HepG2 (cell line): Measurements from ENCODE around the gene RPL3. TPM values are rescaled to one million over a fixed set of nuclear protein-coding genes. Genes with fewer than 3 reads are reported as not detected.

ENCODE experiments used
- CTCF ChIP-seq: sonication (generic); formaldehyde crosslinking; IDR thresholded peaks from 2 replicates; pipeline ENCODE4 v1.5.0; 2020; ENCODE audit warnings: mild to moderate bottlenecking, missing genetic modification reagents, moderate library complexity
- FOXA3 ChIP-seq: IDR thresholded peaks from 2 replicates; pipeline ENCODE4 v1.6.1; 2016; ENCODE audit warnings: missing genetic modification reagents, missing compliant biosample characterization
- MEF2D ChIP-seq: sonication (generic); formaldehyde crosslinking; IDR thresholded peaks from 2 replicates; pipeline ENCODE4 v1.5.1; 2020; ENCODE audit warnings: mild to moderate bottlenecking, missing genetic modification reagents
- RCOR2 ChIP-seq: IDR thresholded peaks from 2 replicates; pipeline ENCODE4 v1.6.1; 2016; ENCODE audit warnings: missing biosample characterization, missing genetic modification reagents
- SNAPC5 ChIP-seq: sonication (generic); formaldehyde crosslinking; IDR thresholded peaks from 2 replicates; pipeline ENCODE4 v1.8.1; 2023; ENCODE audit warnings: mild to moderate bottlenecking, missing genetic modification reagents, borderline replicate concordance
- SRSF9 ChIP-seq: fragments of 200-400 bp; formaldehyde crosslinking; IDR thresholded peaks from 2 replicates; pipeline ENCODE4 v1.6.1; 2018; ENCODE audit warnings: borderline replicate concordance, mild to moderate bottlenecking, low read depth, low read length; ENCODE audit not compliant: insufficient read depth, poor library complexity, severe bottlenecking
- STAG1 ChIP-seq: sonication (generic); formaldehyde crosslinking; IDR thresholded peaks from 2 replicates; pipeline ENCODE4 v1.4.0; 2020; ENCODE audit warnings: missing genetic modification reagents
- ZBTB10 ChIP-seq: sonication (generic); formaldehyde crosslinking; IDR thresholded peaks from 2 replicates; pipeline ENCODE4 v1.4.0; 2020; ENCODE audit warnings: missing genetic modification reagents, borderline replicate concordance
- ZFP36 ChIP-seq: fragments of 150-350 bp; IDR thresholded peaks from 2 replicates; pipeline ENCODE4 v1.6.1; 2018; ENCODE audit warnings: borderline replicate concordance, low read length, low read depth; ENCODE audit not compliant: partially characterized antibody
- ZNF138 ChIP-seq: sonication (generic); formaldehyde crosslinking; IDR thresholded peaks from 2 replicates; pipeline ENCODE4 v1.5.0; 2020; ENCODE audit warnings: mild to moderate bottlenecking, low read depth, missing genetic modification reagents
- ZNF180 ChIP-seq: sonication (generic); formaldehyde crosslinking; IDR thresholded peaks from 2 replicates; pipeline ENCODE4 v1.4.0; 2020; ENCODE audit warnings: low read depth, missing genetic modification reagents, borderline replicate concordance
- ZNF256 ChIP-seq: sonication (generic); formaldehyde crosslinking; conservative IDR thresholded peaks from 2 replicates; pipeline ENCODE4 v1.4.0; 2020; ENCODE audit warnings: missing genetic modification reagents
- ZNF432 ChIP-seq: sonication (generic); formaldehyde crosslinking; IDR thresholded peaks from 2 replicates; pipeline ENCODE4 v1.5.0; 2020; ENCODE audit warnings: missing genetic modification reagents, mild to moderate bottlenecking, borderline replicate concordance
- ZNF441 ChIP-seq: sonication (generic); formaldehyde crosslinking; IDR thresholded peaks from 2 replicates; pipeline ENCODE4 v1.7.0; 2021; ENCODE audit warnings: missing genetic modification reagents, borderline replicate concordance
- ZNF768 ChIP-seq: sonication (generic); formaldehyde crosslinking; IDR thresholded peaks from 2 replicates; pipeline ENCODE4 v1.4.0; 2020; ENCODE audit warnings: missing genetic modification reagents
- ZSCAN12 ChIP-seq: sonication (generic); formaldehyde crosslinking; IDR thresholded peaks from 2 replicates; pipeline ENCODE4 v1.9.0; 2021; ENCODE audit warnings: mild to moderate bottlenecking, missing genetic modification reagents
- polyA plus RNA-seq, 8 experiments: library from polyadenylated mRNA; depleted of rRNA in 3 of 8; stranded (reverse) in 7 of 8; unstranded in 1 of 8; fragments of >200 nt; fragmentation: Illumina TruSeq in 4 of 8; extraction: Trizol in 4 of 8; gene quantifications; 2 replicates each; pipeline versions ENCODE4 v1.2.1 to v1.2.3, GENCODE V29; 2011 to 2016; ENCODE audit warnings: low read depth in 4 of 8, missing spikeins in 1 of 8, mixed read lengths in 1 of 8; ENCODE audit not compliant: insufficient read depth in 1 of 8
- total RNA-seq, 5 experiments: library from RNA; depleted of rRNA; stranded (reverse); fragments of >200 nt; fragmentation: Illumina TruSeq; extraction: Trizol; gene quantifications; 2 replicates each; pipeline ENCODE4 v1.2.3, GENCODE V29; 2016; ENCODE audit warnings: low read depth in 1 of 5
- TF ChIP-seq, protein P1 (sequence below): sonication (generic); formaldehyde crosslinking; IDR thresholded peaks from 2 replicates; pipeline ENCODE4 v1.5.1; 2020; ENCODE audit warnings: missing genetic modification reagents, mild to moderate bottlenecking, borderline replicate concordance
- TF ChIP-seq, protein P2 (sequence below): fragments of 450-650 bp; IDR thresholded peaks from 2 replicates; pipeline ENCODE4 v1.6.1; 2016

The RPL3 gene
- total and polyA plus RNA-seq, 2 of the 13 experiments (the other 11 are each of a cell fraction or from before 2014, with no cell fraction given), result 1,051 to 3,279 TPM

GRCh38 chr22:39283322-39284141, 35.9 kb downstream of the RPL3 start (continued):
- TF ChIP-seq ZNF138 (CRISPR knock-in tag), result no peak
- TF ChIP-seq ZNF180 (CRISPR knock-in tag), result no peak
- TF ChIP-seq SNAPC5 (CRISPR knock-in tag), result no peak
- no peak for TF ChIP-seq SRSF9
- TF ChIP-seq, protein P1, sequence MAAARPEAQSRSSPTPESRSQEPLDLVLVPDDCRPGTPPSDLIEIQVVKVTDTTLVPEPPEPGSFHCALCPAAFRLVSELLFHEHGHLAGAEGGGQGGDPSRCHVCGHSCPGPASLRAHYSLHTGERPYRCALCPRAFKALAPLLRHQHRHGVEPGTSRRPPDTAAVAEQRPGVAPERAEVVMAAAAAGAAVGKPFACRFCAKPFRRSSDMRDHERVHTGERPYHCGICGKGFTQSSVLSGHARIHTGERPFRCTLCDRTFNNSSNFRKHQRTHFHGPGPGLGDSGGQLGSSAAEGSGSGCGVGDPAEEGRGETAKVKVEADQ (CRISPR knock-in tag), result no peak
- TF ChIP-seq MEF2D (CRISPR knock-in tag), result peak; percentile 96
- TF ChIP-seq, protein P2, sequence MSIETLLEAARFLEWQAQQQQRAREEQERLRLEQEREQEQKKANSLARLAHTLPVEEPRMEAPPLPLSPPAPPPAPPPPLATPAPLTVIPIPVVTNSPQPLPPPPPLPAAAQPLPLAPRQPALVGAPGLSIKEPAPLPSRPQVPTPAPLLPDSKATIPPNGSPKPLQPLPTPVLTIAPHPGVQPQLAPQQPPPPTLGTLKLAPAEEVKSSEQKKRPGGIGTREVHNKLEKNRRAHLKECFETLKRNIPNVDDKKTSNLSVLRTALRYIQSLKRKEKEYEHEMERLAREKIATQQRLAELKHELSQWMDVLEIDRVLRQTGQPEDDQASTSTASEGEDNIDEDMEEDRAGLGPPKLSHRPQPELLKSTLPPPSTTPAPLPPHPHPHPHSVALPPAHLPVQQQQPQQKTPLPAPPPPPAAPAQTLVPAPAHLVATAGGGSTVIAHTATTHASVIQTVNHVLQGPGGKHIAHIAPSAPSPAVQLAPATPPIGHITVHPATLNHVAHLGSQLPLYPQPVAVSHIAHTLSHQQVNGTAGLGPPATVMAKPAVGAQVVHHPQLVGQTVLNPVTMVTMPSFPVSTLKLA, result no peak
- peak; percentile 26; the same call in 1 of the 2 replicates for TF ChIP-seq STAG1 (CRISPR knock-in tag)
- 0 out of 2 replicates have a peak, but pooled peaks have one; percentile 19 for TF ChIP-seq RCOR2 (CRISPR knock-in tag)
- peak; percentile 79; the same call in 1 of the 2 replicates for TF ChIP-seq ZNF441 (CRISPR knock-in tag)
- TF ChIP-seq ZNF432 (CRISPR knock-in tag), result no peak
- TF ChIP-seq ZNF256 (CRISPR knock-in tag), result no peak
- no peak for TF ChIP-seq ZNF768 (CRISPR knock-in tag)
- peak; percentile 81 for TF ChIP-seq FOXA3
- TF ChIP-seq CTCF (CRISPR knock-in tag), result peak; percentile 24
- TF ChIP-seq ZFP36, result no peak
- no peak for TF ChIP-seq ZSCAN12 (CRISPR knock-in tag)
- no peak for TF ChIP-seq ZBTB10 (CRISPR knock-in tag)
